Astrocyte (in vitro differentiated cells and primary cell): ENCODE measurements around the gene RAMAC. TPM values are rescaled to one million over a fixed set of nuclear protein-coding genes. Genes with fewer than 3 reads are reported as not detected.

Source experiments
- DNase-seq: peaks from one replicate; pipeline ENCODE4 v3.0.0-alpha.2; 2010; ENCODE audit warnings: low read depth
- FAIRE-seq: peaks from 2 replicates; lab custom pipeline; 2011; peaks lifted over from hg19 to GRCh38; lab: Jason Lieb, UNC
- H2AFZ ChIP-seq: 2 replicates; pipeline ENCODE4 v1.6.0; 2012; ENCODE audit warnings: low read depth, low read length, inconsistent platforms
- H3K27ac ChIP-seq: 2 replicates; pipeline ENCODE4 v1.5.1; 2011; ENCODE audit warnings: low read depth, low read length, inconsistent platforms
- H3K27me3 ChIP-seq: 2 replicates; pipeline ENCODE4 v1.6.0; 2011; ENCODE audit warnings: low read length, inconsistent platforms; ENCODE audit not compliant: insufficient read depth
- H3K36me3 ChIP-seq: 2 replicates; pipeline ENCODE4 v1.5.1; 2011; ENCODE audit warnings: low read length, inconsistent platforms; ENCODE audit not compliant: insufficient read depth
- H3K4me1 ChIP-seq: 2 replicates; pipeline ENCODE4 v1.5.1; 2011; ENCODE audit warnings: low read length, inconsistent platforms; ENCODE audit not compliant: insufficient read depth
- H3K4me2 ChIP-seq: 2 replicates; pipeline ENCODE4 v1.6.0; 2012; ENCODE audit warnings: low read length, inconsistent platforms
- H3K4me3 ChIP-seq: 2 replicates; pipeline ENCODE4 v1.5.1; 2011; ENCODE audit warnings: low read depth, mild to moderate bottlenecking, low read length, inconsistent platforms; ENCODE audit not compliant: insufficient read depth
- H3K79me2 ChIP-seq: 2 replicates; pipeline ENCODE4 v1.6.0; 2012; ENCODE audit warnings: mild to moderate bottlenecking, low read length, inconsistent platforms; ENCODE audit not compliant: insufficient read depth
- H3K9ac ChIP-seq: 2 replicates; pipeline ENCODE4 v1.6.0; 2012; ENCODE audit warnings: mild to moderate bottlenecking, low read length, inconsistent platforms
- H3K9me3 ChIP-seq: 2 replicates; pipeline ENCODE4 v1.5.1; 2012; ENCODE audit warnings: low read depth, mild to moderate bottlenecking, low read length, inconsistent platforms; ENCODE audit not compliant: insufficient read depth
- H4K20me1 ChIP-seq: 2 replicates; pipeline ENCODE4 v1.6.0; 2012; ENCODE audit warnings: low read length, inconsistent platforms; ENCODE audit not compliant: insufficient read depth
- H3K27ac Mint-ChIP-seq: one replicate; pipeline ENCODE4 v1.8.0; 2021; ENCODE audit warnings: mild to moderate bottlenecking, mixed read lengths; ENCODE audit not compliant: unreplicated experiment
- H3K27me3 Mint-ChIP-seq: one replicate; pipeline ENCODE4 v1.8.0; 2021; ENCODE audit warnings: low read depth, mixed read lengths; ENCODE audit not compliant: unreplicated experiment
- H3K36me3 Mint-ChIP-seq: one replicate; pipeline ENCODE4 v1.8.0; 2021; ENCODE audit warnings: low read depth, mixed read lengths; ENCODE audit not compliant: unreplicated experiment
- H3K4me1 Mint-ChIP-seq: one replicate; pipeline ENCODE4 v1.8.0; 2021; ENCODE audit warnings: low read depth, mixed read lengths; ENCODE audit not compliant: unreplicated experiment
- H3K4me3 Mint-ChIP-seq: one replicate; pipeline ENCODE4 v1.8.0; 2021; ENCODE audit warnings: mild to moderate bottlenecking, moderate library complexity, mixed read lengths; ENCODE audit not compliant: unreplicated experiment
- H3K9me3 Mint-ChIP-seq: one replicate; pipeline ENCODE4 v1.8.0; 2021; ENCODE audit warnings: mild to moderate bottlenecking, mixed read lengths; ENCODE audit not compliant: unreplicated experiment
- EZH2 ChIP-seq: IDR thresholded peaks from 2 replicates; pipeline ENCODE4 v1.6.1; 2012; ENCODE audit warnings: mild to moderate bottlenecking, low read length, inconsistent platforms; ENCODE audit not compliant: insufficient read depth
- total RNA-seq: library from RNA; stranded (reverse); gene quantifications from 2 replicates; pipeline ENCODE4 v1.2.1, GENCODE V29; 2021
- TF ChIP-seq, protein P1 (sequence below): IDR thresholded peaks from 2 replicates; pipeline ENCODE4 v1.5.1; 2011; ENCODE audit warnings: low read depth, mild to moderate bottlenecking, inconsistent platforms, low read length, moderate library complexity; ENCODE audit not compliant: insufficient read depth

Gene RAMAC
- total RNA-seq, 1 donor from 2014 or later = 44.4 TPM

DNA sequence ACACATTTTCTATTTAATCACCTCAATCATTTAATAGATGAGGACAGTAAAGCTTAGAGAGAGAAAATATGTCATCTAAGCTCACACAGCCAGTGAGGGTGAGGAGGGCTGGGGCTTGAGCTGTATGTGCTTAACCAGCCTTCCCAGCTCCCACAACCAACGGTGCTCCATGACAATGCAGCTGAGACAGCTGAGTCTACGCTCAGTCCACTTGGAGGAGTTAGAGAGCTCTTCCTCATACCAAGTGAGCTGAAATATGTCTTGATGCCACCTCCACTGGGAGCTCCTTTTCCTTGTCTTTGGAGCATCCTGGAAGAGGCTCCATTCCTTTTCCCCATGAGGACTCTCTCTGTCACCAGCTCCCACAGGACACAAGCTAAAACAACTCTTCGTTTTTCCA, 42.8 kb upstream of the RAMAC start:
- H2AFZ ChIP-seq = no peak overlapping the region
- no peak overlapping the region for H3K4me2 ChIP-seq
- H3K27ac Mint-ChIP-seq = peak overlapping the region; percentile 60
- H3K4me3 ChIP-seq = no peak overlapping the region
- no peak for FAIRE-seq
- H3K79me2 ChIP-seq = peaks cover 17% of the 10 kb centered on the region
- peaks cover 5% of the 10 kb centered on the region for H3K27me3 Mint-ChIP-seq
- TF ChIP-seq EZH2 = no peak
- TF ChIP-seq, protein P1, sequence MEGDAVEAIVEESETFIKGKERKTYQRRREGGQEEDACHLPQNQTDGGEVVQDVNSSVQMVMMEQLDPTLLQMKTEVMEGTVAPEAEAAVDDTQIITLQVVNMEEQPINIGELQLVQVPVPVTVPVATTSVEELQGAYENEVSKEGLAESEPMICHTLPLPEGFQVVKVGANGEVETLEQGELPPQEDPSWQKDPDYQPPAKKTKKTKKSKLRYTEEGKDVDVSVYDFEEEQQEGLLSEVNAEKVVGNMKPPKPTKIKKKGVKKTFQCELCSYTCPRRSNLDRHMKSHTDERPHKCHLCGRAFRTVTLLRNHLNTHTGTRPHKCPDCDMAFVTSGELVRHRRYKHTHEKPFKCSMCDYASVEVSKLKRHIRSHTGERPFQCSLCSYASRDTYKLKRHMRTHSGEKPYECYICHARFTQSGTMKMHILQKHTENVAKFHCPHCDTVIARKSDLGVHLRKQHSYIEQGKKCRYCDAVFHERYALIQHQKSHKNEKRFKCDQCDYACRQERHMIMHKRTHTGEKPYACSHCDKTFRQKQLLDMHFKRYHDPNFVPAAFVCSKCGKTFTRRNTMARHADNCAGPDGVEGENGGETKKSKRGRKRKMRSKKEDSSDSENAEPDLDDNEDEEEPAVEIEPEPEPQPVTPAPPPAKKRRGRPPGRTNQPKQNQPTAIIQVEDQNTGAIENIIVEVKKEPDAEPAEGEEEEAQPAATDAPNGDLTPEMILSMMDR = no peak
- H3K4me3 Mint-ChIP-seq = no peak overlapping the region
- no peak overlapping the region for H3K9ac ChIP-seq
- H3K27me3 ChIP-seq = no peaks in the 10 kb centered on the region
- DNase-seq = no peak
- H3K27ac ChIP-seq = no peak overlapping the region
- H3K9me3 ChIP-seq = no peaks in the 10 kb centered on the region
- H4K20me1 ChIP-seq = no peaks in the 10 kb centered on the region
- H3K9me3 Mint-ChIP-seq = peaks cover 2% of the 10 kb centered on the region
- H3K4me1 ChIP-seq = peaks cover 4% of the 10 kb centered on the region
- no peaks in the 10 kb centered on the region for H3K36me3 Mint-ChIP-seq
- peaks cover 2% of the 10 kb centered on the region for H3K4me1 Mint-ChIP-seq
- no peaks in the 10 kb centered on the region for H3K36me3 ChIP-seq

GRCh38 chr15:82944056-82944455, 42.0 kb upstream of the RAMAC start:
- no peak overlapping the region for H3K9ac ChIP-seq
- no peaks in the 10 kb centered on the region for H3K9me3 ChIP-seq
- no peak overlapping the region for H3K4me3 ChIP-seq
- H3K9me3 Mint-ChIP-seq = peaks cover 2% of the 10 kb centered on the region
- H3K27ac ChIP-seq = no peak overlapping the region
- H3K36me3 ChIP-seq = no peaks in the 10 kb centered on the region
- peaks cover 4% of the 10 kb centered on the region for H3K4me1 ChIP-seq
- H3K4me1 Mint-ChIP-seq = peaks cover 2% of the 10 kb centered on the region
- DNase-seq = no peak
- H3K79me2 ChIP-seq = peaks cover 19% of the 10 kb centered on the region
- no peak overlapping the region for H3K27ac Mint-ChIP-seq
- no peak overlapping the region for H3K4me3 Mint-ChIP-seq
- FAIRE-seq = no peak
- H4K20me1 ChIP-seq = no peaks in the 10 kb centered on the region
- TF ChIP-seq EZH2 = no peak
- TF ChIP-seq, protein P1 = no peak
- H3K27me3 Mint-ChIP-seq = peaks cover 5% of the 10 kb centered on the region
- no peak overlapping the region for H3K4me2 ChIP-seq
- H3K27me3 ChIP-seq = no peaks in the 10 kb centered on the region
- H2AFZ ChIP-seq = no peak overlapping the region
- H3K36me3 Mint-ChIP-seq = no peaks in the 10 kb centered on the region

- Histone ChIP-seq H3K79me2 (peaks cover 20% of the 10 kb centered on the region), H3K27ac (no peak overlapping the region), H3K36me3 (no peaks in the 10 kb centered on the region), H3K4me2 (no peak overlapping the region), H4K20me1 (no peaks in the 10 kb centered on the region), H3K9ac (no peak overlapping the region), H2AFZ (no peak overlapping the region), H3K9me3 (no peaks in the 10 kb centered on the region), H3K4me1 (peaks cover 4% of the 10 kb centered on the region), H3K4me3 (no peak overlapping the region), H3K27me3 (no peaks in the 10 kb centered on the region)
- DNase-seq (peak; percentile 58), FAIRE-seq (no peak)
- Mint-ChIP-seq H3K27ac (no peak overlapping the region), H3K36me3 (no peaks in the 10 kb centered on the region), H3K9me3 (peaks cover 2% of the 10 kb centered on the region), H3K4me3 (no peak overlapping the region), H3K27me3 (peaks cover 5% of the 10 kb centered on the region), H3K4me1 (peaks cover 2% of the 10 kb centered on the region)
- TF ChIP-seq EZH2 = no peak
- TF ChIP-seq, protein P1 = no peak
These were observed 41.2 kb upstream of the RAMAC start for GRCh38 chr15:82944821-82945220.
